ENCODE results near the gene RPN1.

Gene RPN1

GRCh38 chr3:128634075-128634611 is 16.5 kb downstream of the RPN1 start:
- no peak for TF ChIP-seq CTCF (IDR thresholded peaks at IDR 0.05)
- H3K36me3 ChIP-seq, result peaks cover 66% of the 10 kb centered on the region
- H3K4me3 ChIP-seq (ENCODE audit: low read depth in 1 of 2, low read length in 1 of 2), result no peak overlapping the region
- H3K9me3 ChIP-seq, result no peaks in the 10 kb centered on the region
- no peak overlapping the region for H3K27ac ChIP-seq
- no peaks in the 10 kb centered on the region for H3K4me1 ChIP-seq (ENCODE audit: control insufficient read depth in 1 of 2, insufficient read depth in 1 of 2, low read depth in 1 of 2, low read length in 1 of 2)
- no peaks in the 10 kb centered on the region for H3K27me3 ChIP-seq

- no peaks in the 10 kb centered on the region for H3K9me3 ChIP-seq
- H3K27ac ChIP-seq, result no peak overlapping the region
- no peaks in the 10 kb centered on the region for H3K27me3 ChIP-seq
- H3K4me3 ChIP-seq (ENCODE audit: low read depth in 1 of 2, low read length in 1 of 2), result no peak overlapping the region
- TF ChIP-seq CTCF (IDR thresholded peaks at IDR 0.05), result no peak
- peaks cover 69% of the 10 kb centered on the region for H3K36me3 ChIP-seq
- H3K4me1 ChIP-seq (ENCODE audit: control insufficient read depth in 1 of 2, insufficient read depth in 1 of 2, low read depth in 1 of 2, low read length in 1 of 2), result no peaks in the 10 kb centered on the region
Observed at GRCh38 chr3:128632301-128632700, 18.3 kb downstream of the RPN1 start.

- no peak overlapping the region for H3K27ac ChIP-seq
- H3K27me3 ChIP-seq, result no peaks in the 10 kb centered on the region
- TF ChIP-seq CTCF (IDR thresholded peaks at IDR 0.05), result no peak
- H3K9me3 ChIP-seq, result no peaks in the 10 kb centered on the region
- H3K36me3 ChIP-seq, result peaks cover 71% of the 10 kb centered on the region
- H3K4me3 ChIP-seq (ENCODE audit: low read depth in 1 of 2, low read length in 1 of 2), result no peak overlapping the region
- H3K4me1 ChIP-seq (ENCODE audit: control insufficient read depth in 1 of 2, insufficient read depth in 1 of 2, low read depth in 1 of 2, low read length in 1 of 2), result no peaks in the 10 kb centered on the region
Observed at GRCh38 chr3:128629936-128630335, 20.7 kb downstream of the RPN1 start.

GRCh38 chr3:128625409-128625945 is 25.1 kb downstream of the RPN1 start:
- TF ChIP-seq CTCF (IDR thresholded peaks at IDR 0.05), result no peak
- Histone ChIP-seq H3K4me1 (ENCODE audit: control insufficient read depth in 1 of 2, insufficient read depth in 1 of 2, low read depth in 1 of 2, low read length in 1 of 2) (no peaks in the 10 kb centered on the region), H3K4me3 (ENCODE audit: low read depth in 1 of 2, low read length in 1 of 2) (no peak overlapping the region), H3K27ac (no peak overlapping the region), H3K36me3 (peaks cover 92% of the 10 kb centered on the region), H3K27me3 (no peaks in the 10 kb centered on the region), H3K9me3 (no peaks in the 10 kb centered on the region)

- peaks cover 6 to 7% of the 10 kb centered on the region in 2 experiments for H3K4me1 ChIP-seq (ENCODE audit: control insufficient read depth in 1 of 2, insufficient read depth in 1 of 2, low read depth in 1 of 2, low read length in 1 of 2)
- no peak overlapping the region for H3K27ac ChIP-seq
- H3K9me3 ChIP-seq, result no peaks in the 10 kb centered on the region
- TF ChIP-seq CTCF (IDR thresholded peaks at IDR 0.05), result no peak
- H3K36me3 ChIP-seq, result peaks cover 88% of the 10 kb centered on the region
- H3K27me3 ChIP-seq, result no peaks in the 10 kb centered on the region
- H3K4me3 ChIP-seq (ENCODE audit: low read depth in 1 of 2, low read length in 1 of 2), result no peak overlapping the region
Observed at GRCh38 chr3:128624526-128625138, 26.0 kb downstream of the RPN1 start.

All from neutrophil (primary cell).